ENCODE results near the gene LRRC9.

The LRRC9 gene

GRCh38 chr14:59986556-59987059 is 66.7 kb downstream of the LRRC9 start:
- TF ChIP-seq, protein P1, sequence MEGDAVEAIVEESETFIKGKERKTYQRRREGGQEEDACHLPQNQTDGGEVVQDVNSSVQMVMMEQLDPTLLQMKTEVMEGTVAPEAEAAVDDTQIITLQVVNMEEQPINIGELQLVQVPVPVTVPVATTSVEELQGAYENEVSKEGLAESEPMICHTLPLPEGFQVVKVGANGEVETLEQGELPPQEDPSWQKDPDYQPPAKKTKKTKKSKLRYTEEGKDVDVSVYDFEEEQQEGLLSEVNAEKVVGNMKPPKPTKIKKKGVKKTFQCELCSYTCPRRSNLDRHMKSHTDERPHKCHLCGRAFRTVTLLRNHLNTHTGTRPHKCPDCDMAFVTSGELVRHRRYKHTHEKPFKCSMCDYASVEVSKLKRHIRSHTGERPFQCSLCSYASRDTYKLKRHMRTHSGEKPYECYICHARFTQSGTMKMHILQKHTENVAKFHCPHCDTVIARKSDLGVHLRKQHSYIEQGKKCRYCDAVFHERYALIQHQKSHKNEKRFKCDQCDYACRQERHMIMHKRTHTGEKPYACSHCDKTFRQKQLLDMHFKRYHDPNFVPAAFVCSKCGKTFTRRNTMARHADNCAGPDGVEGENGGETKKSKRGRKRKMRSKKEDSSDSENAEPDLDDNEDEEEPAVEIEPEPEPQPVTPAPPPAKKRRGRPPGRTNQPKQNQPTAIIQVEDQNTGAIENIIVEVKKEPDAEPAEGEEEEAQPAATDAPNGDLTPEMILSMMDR (IDR thresholded peaks at IDR 0.05; ENCODE audit: insufficient read depth, low read length, poor library complexity, severe bottlenecking): no peak
- TF ChIP-seq EZH2phosphoT487 (conservative IDR thresholded peaks at IDR 0.05; ENCODE audit: low read length): no peak
- Histone ChIP-seq H3F3A (ENCODE audit: insufficient read depth) (no peaks in the 10 kb centered on the region), H2AFZ (ENCODE audit: low read depth, low read length, severe bottlenecking) (no peak overlapping the region), H4K20me1 (ENCODE audit: low read depth, low read length) (no peaks in the 10 kb centered on the region), H3K27ac (ENCODE audit: low read depth, low read length) (no peak overlapping the region), H3K4me3 (ENCODE audit: insufficient read depth, low read length, poor library complexity, severe bottlenecking) (no peak overlapping the region), H3K36me3 (ENCODE audit: low read length) (no peaks in the 10 kb centered on the region), H3K79me2 (ENCODE audit: insufficient read depth, low read length) (no peaks in the 10 kb centered on the region), H3K9me3 (ENCODE audit: insufficient read depth, low read length) (no peaks in the 10 kb centered on the region), H3K27me3 (ENCODE audit: low read length) (no peaks in the 10 kb centered on the region), H3K9me2 (replicated peaks; ENCODE audit: insufficient read depth, low read length) (no peaks in the 10 kb centered on the region), H3K9ac (ENCODE audit: low read length) (no peak overlapping the region), H3K4me2 (ENCODE audit: low read depth, low read length, poor library complexity, severe bottlenecking) (no peak overlapping the region)

DNA sequence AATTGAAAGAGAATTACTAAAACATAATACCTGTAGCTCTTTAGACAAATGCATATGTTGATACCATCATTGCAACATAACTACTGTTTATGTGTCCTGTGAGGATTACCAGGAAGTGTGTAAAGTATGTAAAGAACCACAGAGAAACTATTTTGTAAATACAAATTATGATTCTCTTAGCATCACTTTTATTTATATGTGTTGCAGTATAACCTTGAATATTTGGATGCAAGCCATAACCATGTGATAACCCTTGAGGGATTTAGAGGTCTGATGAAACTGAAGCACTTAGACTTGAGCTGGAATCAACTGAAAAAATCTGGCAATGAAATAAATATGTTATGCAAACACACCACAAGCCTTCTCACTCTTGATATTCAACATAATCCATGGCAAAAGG is 77.5 kb downstream of the LRRC9 start:
- Histone ChIP-seq H3F3A (ENCODE audit: insufficient read depth) (no peaks in the 10 kb centered on the region), H3K4me3 (ENCODE audit: insufficient read depth, low read length, poor library complexity, severe bottlenecking) (no peak overlapping the region), H3K27ac (ENCODE audit: low read depth, low read length) (no peak overlapping the region), H2AFZ (ENCODE audit: low read depth, low read length, severe bottlenecking) (no peak overlapping the region), H3K79me2 (ENCODE audit: insufficient read depth, low read length) (no peaks in the 10 kb centered on the region), H4K20me1 (ENCODE audit: low read depth, low read length) (no peaks in the 10 kb centered on the region), H3K36me3 (ENCODE audit: low read length) (no peaks in the 10 kb centered on the region), H3K27me3 (ENCODE audit: low read length) (no peaks in the 10 kb centered on the region), H3K4me2 (ENCODE audit: low read depth, low read length, poor library complexity, severe bottlenecking) (no peak overlapping the region), H3K9me2 (replicated peaks; ENCODE audit: insufficient read depth, low read length) (no peaks in the 10 kb centered on the region), H3K9me3 (ENCODE audit: insufficient read depth, low read length) (no peaks in the 10 kb centered on the region), H3K9ac (ENCODE audit: low read length) (no peak overlapping the region)
- TF ChIP-seq, protein P1 (IDR thresholded peaks at IDR 0.05; ENCODE audit: insufficient read depth, low read length, poor library complexity, severe bottlenecking): no peak
- no peak for TF ChIP-seq EZH2phosphoT487 (conservative IDR thresholded peaks at IDR 0.05; ENCODE audit: low read length)

DNA sequence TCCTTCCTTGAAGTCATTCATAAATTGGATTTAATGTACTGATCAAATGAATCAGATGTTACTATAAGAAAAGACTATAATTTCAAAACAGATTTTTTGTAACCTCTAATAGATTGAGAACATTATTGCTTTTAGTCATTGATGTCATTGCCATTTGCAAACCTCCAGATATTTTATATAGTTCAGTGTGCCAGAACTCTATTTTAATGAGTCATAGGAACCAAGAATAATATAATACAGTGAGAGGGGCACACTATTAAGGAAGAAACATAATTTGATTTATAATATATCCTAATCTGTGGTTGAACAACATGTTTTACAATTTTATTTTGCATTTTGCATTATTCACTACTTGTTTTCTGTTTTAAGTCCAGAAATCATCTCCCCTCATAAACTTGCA is 78.0 kb downstream of the LRRC9 start:
- no peak overlapping the region for H2AFZ ChIP-seq (ENCODE audit: low read depth, low read length, severe bottlenecking)
- H3K79me2 ChIP-seq (ENCODE audit: insufficient read depth, low read length): no peaks in the 10 kb centered on the region
- H3K27me3 ChIP-seq (ENCODE audit: low read length): no peaks in the 10 kb centered on the region
- no peak overlapping the region for H3K9ac ChIP-seq (ENCODE audit: low read length)
- H3K9me2 ChIP-seq (replicated peaks; ENCODE audit: insufficient read depth, low read length): no peaks in the 10 kb centered on the region
- H3K9me3 ChIP-seq (ENCODE audit: insufficient read depth, low read length): no peaks in the 10 kb centered on the region
- H4K20me1 ChIP-seq (ENCODE audit: low read depth, low read length): no peaks in the 10 kb centered on the region
- TF ChIP-seq, protein P1 (IDR thresholded peaks at IDR 0.05; ENCODE audit: insufficient read depth, low read length, poor library complexity, severe bottlenecking): no peak
- TF ChIP-seq EZH2phosphoT487 (conservative IDR thresholded peaks at IDR 0.05; ENCODE audit: low read length): no peak
- no peaks in the 10 kb centered on the region for H3F3A ChIP-seq (ENCODE audit: insufficient read depth)
- H3K36me3 ChIP-seq (ENCODE audit: low read length): no peaks in the 10 kb centered on the region
- H3K27ac ChIP-seq (ENCODE audit: low read depth, low read length): no peak overlapping the region
- H3K4me3 ChIP-seq (ENCODE audit: insufficient read depth, low read length, poor library complexity, severe bottlenecking): no peak overlapping the region
- H3K4me2 ChIP-seq (ENCODE audit: low read depth, low read length, poor library complexity, severe bottlenecking): no peak overlapping the region

Data from SU-DHL-6 (cell line).